ENCODE data around the gene FGF2. TPM values are rescaled to one million over a fixed set of nuclear protein-coding genes. Genes with fewer than 3 reads are reported as not detected.

Gene FGF2
- total RNA-seq, 1 experiment from 2014 or later = 115 TPM

DNA sequence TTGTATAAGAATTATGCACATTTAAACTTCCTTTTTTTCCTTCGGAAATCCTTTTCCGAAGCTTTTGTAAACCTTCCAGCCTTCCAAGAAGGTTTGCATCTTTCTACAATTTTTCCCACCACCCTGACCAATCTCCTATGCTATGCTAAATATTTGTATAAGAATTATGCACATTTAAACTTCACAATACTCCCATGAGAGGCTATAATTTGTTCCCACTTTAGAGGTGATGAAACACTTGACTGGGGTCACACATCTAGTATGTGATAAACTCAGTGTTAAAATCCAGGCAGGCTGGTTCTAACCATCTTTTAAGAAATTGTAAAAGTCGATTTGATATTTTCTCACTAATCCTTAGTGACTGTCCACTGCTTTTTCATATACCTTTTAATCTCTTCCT lies 73.7 kb downstream of the FGF2 start:
- peaks cover 18% of the 10 kb centered on the region for H3K9me3 Mint-ChIP-seq
- H3K4me1 Mint-ChIP-seq = peaks cover 31% of the 10 kb centered on the region
- no peaks in the 10 kb centered on the region for H3K27me3 Mint-ChIP-seq (ENCODE audit: low read depth)
- H3K27ac Mint-ChIP-seq = 0 out of 2 replicates have a peak overlapping the region, but pooled peaks have one; percentile 66
- no peak for DNase-seq (ENCODE audit: low spot score)
- peaks cover 34% of the 10 kb centered on the region for H3K36me3 Mint-ChIP-seq
- CTCF ChIA-PET = no interaction called here
- TF ChIP-seq, protein P1, sequence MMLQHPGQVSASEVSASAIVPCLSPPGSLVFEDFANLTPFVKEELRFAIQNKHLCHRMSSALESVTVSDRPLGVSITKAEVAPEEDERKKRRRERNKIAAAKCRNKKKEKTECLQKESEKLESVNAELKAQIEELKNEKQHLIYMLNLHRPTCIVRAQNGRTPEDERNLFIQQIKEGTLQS (CRISPR knock-in tag; conservative IDR thresholded peaks at IDR 0.05) = no peak
- TF ChIP-seq EMX1 (CRISPR knock-in tag; IDR thresholded peaks at IDR 0.05) (no peak), JAZF1 (CRISPR knock-in tag; IDR thresholded peaks at IDR 0.05) (no peak), OVOL2 (CRISPR knock-in tag; IDR thresholded peaks at IDR 0.05; ENCODE audit: borderline replicate concordance) (no peak), TCF7 (CRISPR knock-in tag; IDR thresholded peaks at IDR 0.05; ENCODE audit: low read depth) (no peak)
- TF ChIP-seq, protein P2, sequence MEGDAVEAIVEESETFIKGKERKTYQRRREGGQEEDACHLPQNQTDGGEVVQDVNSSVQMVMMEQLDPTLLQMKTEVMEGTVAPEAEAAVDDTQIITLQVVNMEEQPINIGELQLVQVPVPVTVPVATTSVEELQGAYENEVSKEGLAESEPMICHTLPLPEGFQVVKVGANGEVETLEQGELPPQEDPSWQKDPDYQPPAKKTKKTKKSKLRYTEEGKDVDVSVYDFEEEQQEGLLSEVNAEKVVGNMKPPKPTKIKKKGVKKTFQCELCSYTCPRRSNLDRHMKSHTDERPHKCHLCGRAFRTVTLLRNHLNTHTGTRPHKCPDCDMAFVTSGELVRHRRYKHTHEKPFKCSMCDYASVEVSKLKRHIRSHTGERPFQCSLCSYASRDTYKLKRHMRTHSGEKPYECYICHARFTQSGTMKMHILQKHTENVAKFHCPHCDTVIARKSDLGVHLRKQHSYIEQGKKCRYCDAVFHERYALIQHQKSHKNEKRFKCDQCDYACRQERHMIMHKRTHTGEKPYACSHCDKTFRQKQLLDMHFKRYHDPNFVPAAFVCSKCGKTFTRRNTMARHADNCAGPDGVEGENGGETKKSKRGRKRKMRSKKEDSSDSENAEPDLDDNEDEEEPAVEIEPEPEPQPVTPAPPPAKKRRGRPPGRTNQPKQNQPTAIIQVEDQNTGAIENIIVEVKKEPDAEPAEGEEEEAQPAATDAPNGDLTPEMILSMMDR (IDR thresholded peaks at IDR 0.05) = no peak
- ATAC-seq = no peak
- no peak overlapping the region for H3K4me3 Mint-ChIP-seq
- POLR2A ChIA-PET = no interaction called here

DNA sequence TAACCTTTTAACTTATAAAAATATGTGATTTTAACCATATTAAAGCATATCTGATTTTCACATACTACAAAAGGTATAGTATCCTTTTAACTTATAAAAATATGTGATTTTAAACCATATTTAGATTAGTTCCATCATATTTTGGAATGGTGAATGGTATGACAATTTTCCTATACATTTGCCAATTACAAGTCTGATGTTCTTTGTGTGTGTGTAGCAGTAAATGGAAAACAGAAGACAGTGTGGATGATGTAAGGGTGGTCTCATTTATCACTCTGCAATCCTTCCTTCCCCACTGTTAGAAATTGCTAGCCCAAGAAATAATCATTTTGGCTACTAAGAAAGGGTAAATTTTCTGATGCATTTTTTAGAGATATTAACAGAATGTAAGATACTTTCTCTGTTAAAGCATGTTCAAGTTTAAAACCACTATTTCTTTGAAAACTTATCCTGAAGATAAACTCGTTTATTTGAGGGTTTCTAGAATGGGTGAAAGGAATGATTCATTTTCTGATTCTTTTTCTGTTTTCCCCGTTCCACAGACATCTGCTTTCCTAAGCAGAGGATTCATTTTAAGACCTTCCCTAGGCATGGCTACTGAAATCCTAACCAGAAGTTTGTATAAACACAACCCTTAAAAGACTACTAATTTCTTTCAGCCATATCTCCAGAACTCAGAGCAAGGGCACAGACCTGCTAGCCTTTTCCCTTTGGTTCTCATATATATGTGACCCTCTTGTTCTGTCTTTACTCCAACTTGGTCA lies 74.8 kb downstream of the FGF2 start:
- Mint-ChIP-seq H3K9me3 (peaks cover 20% of the 10 kb centered on the region), H3K4me3 (no peak overlapping the region), H3K36me3 (peaks cover 25% of the 10 kb centered on the region), H3K4me1 (peaks cover 33% of the 10 kb centered on the region), H3K27ac (no peak overlapping the region), H3K27me3 (ENCODE audit: low read depth) (no peaks in the 10 kb centered on the region)
- CTCF ChIA-PET = no interaction called here
- DNase-seq (ENCODE audit: low spot score) (no peak), ATAC-seq (no peak)
- POLR2A ChIA-PET = no interaction called here
- TF ChIP-seq, protein P3, sequence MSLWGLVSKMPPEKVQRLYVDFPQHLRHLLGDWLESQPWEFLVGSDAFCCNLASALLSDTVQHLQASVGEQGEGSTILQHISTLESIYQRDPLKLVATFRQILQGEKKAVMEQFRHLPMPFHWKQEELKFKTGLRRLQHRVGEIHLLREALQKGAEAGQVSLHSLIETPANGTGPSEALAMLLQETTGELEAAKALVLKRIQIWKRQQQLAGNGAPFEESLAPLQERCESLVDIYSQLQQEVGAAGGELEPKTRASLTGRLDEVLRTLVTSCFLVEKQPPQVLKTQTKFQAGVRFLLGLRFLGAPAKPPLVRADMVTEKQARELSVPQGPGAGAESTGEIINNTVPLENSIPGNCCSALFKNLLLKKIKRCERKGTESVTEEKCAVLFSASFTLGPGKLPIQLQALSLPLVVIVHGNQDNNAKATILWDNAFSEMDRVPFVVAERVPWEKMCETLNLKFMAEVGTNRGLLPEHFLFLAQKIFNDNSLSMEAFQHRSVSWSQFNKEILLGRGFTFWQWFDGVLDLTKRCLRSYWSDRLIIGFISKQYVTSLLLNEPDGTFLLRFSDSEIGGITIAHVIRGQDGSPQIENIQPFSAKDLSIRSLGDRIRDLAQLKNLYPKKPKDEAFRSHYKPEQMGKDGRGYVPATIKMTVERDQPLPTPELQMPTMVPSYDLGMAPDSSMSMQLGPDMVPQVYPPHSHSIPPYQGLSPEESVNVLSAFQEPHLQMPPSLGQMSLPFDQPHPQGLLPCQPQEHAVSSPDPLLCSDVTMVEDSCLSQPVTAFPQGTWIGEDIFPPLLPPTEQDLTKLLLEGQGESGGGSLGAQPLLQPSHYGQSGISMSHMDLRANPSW (CRISPR knock-in tag; conservative IDR thresholded peaks at IDR 0.05; ENCODE audit: low read depth) = no peak
- no peak for TF ChIP-seq ELF4 (CRISPR knock-in tag; IDR thresholded peaks at IDR 0.05; ENCODE audit: low read depth)
- TF ChIP-seq, protein P4, sequence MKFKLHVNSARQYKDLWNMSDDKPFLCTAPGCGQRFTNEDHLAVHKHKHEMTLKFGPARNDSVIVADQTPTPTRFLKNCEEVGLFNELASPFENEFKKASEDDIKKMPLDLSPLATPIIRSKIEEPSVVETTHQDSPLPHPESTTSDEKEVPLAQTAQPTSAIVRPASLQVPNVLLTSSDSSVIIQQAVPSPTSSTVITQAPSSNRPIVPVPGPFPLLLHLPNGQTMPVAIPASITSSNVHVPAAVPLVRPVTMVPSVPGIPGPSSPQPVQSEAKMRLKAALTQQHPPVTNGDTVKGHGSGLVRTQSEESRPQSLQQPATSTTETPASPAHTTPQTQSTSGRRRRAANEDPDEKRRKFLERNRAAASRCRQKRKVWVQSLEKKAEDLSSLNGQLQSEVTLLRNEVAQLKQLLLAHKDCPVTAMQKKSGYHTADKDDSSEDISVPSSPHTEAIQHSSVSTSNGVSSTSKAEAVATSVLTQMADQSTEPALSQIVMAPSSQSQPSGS (CRISPR knock-in tag; IDR thresholded peaks at IDR 0.05; ENCODE audit: borderline replicate concordance, low read depth) = no peak
- TF ChIP-seq, protein P5, sequence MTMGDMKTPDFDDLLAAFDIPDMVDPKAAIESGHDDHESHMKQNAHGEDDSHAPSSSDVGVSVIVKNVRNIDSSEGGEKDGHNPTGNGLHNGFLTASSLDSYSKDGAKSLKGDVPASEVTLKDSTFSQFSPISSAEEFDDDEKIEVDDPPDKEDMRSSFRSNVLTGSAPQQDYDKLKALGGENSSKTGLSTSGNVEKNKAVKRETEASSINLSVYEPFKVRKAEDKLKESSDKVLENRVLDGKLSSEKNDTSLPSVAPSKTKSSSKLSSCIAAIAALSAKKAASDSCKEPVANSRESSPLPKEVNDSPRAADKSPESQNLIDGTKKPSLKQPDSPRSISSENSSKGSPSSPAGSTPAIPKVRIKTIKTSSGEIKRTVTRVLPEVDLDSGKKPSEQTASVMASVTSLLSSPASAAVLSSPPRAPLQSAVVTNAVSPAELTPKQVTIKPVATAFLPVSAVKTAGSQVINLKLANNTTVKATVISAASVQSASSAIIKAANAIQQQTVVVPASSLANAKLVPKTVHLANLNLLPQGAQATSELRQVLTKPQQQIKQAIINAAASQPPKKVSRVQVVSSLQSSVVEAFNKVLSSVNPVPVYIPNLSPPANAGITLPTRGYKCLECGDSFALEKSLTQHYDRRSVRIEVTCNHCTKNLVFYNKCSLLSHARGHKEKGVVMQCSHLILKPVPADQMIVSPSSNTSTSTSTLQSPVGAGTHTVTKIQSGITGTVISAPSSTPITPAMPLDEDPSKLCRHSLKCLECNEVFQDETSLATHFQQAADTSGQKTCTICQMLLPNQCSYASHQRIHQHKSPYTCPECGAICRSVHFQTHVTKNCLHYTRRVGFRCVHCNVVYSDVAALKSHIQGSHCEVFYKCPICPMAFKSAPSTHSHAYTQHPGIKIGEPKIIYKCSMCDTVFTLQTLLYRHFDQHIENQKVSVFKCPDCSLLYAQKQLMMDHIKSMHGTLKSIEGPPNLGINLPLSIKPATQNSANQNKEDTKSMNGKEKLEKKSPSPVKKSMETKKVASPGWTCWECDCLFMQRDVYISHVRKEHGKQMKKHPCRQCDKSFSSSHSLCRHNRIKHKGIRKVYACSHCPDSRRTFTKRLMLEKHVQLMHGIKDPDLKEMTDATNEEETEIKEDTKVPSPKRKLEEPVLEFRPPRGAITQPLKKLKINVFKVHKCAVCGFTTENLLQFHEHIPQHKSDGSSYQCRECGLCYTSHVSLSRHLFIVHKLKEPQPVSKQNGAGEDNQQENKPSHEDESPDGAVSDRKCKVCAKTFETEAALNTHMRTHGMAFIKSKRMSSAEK (CRISPR knock-in tag; IDR thresholded peaks at IDR 0.05; ENCODE audit: borderline replicate concordance) = no peak
